Fibroblast of lung (primary cell): ENCODE measurements around the gene DLGAP1. TPM values are rescaled to one million over a fixed set of nuclear protein-coding genes. Genes with fewer than 3 reads are reported as not detected.

Experiments used
- DNase-seq, 2 donors: peaks; one replicate each; pipeline versions ENCODE4 v3.0.0 to v3.0.0-alpha.2; 2010; ENCODE audit warnings: low read depth in 2 of 2
- H2AFZ ChIP-seq: 2 replicates; pipeline ENCODE4 v1.5.1; 2012; ENCODE audit warnings: low read length, control low read depth, inconsistent platforms
- H3K27ac ChIP-seq: 2 replicates; pipeline ENCODE4 v1.5.1; 2011; ENCODE audit warnings: low read length, control low read depth; ENCODE audit not compliant: insufficient read depth
- H3K27me3 ChIP-seq: 2 replicates; pipeline ENCODE4 v1.5.1; 2011; ENCODE audit warnings: mild to moderate bottlenecking, low read length; ENCODE audit not compliant: control insufficient read depth, insufficient read depth
- H3K36me3 ChIP-seq: 2 replicates; pipeline ENCODE4 v1.5.1; 2011; ENCODE audit warnings: low read length; ENCODE audit not compliant: control insufficient read depth, insufficient read depth
- H3K4me1 ChIP-seq: 2 replicates; pipeline ENCODE4 v1.5.1; 2011; ENCODE audit warnings: low read length; ENCODE audit not compliant: control insufficient read depth, insufficient read depth; ENCODE audit errors: extremely low read depth
- H3K4me2 ChIP-seq: 2 replicates; pipeline ENCODE4 v1.5.1; 2011; ENCODE audit warnings: low read length, control low read depth; ENCODE audit not compliant: insufficient read depth; ENCODE audit errors: extremely low read depth
- H3K4me3 ChIP-seq, 4 experiments: fragments of 200-600 bp in 1 of 4; sonication (generic) in 1 of 4; replicated peaks in 1 of 4; 2 replicates each; pipeline ENCODE4 v1.5.1; 2011 to 2016; ENCODE audit warnings: low read length in 4 of 4, low read depth in 3 of 4, mild to moderate bottlenecking in 3 of 4, control low read depth in 2 of 4, inconsistent platforms in 1 of 4, mixed read lengths in 1 of 4; ENCODE audit not compliant: insufficient read depth in 1 of 4; ENCODE audit errors: control extremely low read depth in 1 of 4
- H3K79me2 ChIP-seq: 2 replicates; pipeline ENCODE4 v1.5.1; 2012; ENCODE audit warnings: mild to moderate bottlenecking, low read length, inconsistent platforms; ENCODE audit not compliant: control insufficient read depth, insufficient read depth
- H3K9ac ChIP-seq: 2 replicates; pipeline ENCODE4 v1.5.1; 2011; ENCODE audit warnings: mild to moderate bottlenecking, low read length, control low read depth; ENCODE audit not compliant: insufficient read depth
- H3K9me3 ChIP-seq: 2 replicates; pipeline ENCODE4 v1.5.1; 2012; ENCODE audit warnings: low read depth, low read length; ENCODE audit not compliant: control insufficient read depth, insufficient read depth
- H4K20me1 ChIP-seq: 2 replicates; pipeline ENCODE4 v1.5.1; 2011; ENCODE audit warnings: low read length; ENCODE audit not compliant: control insufficient read depth, insufficient read depth; ENCODE audit errors: extremely low read depth
- CTCF ChIP-seq, 2 donors: IDR thresholded peaks in 1 of 2; conservative IDR thresholded peaks in 1 of 2; 1 replicate in 1 of 2; 2 replicates in 1 of 2; pipeline ENCODE4 v1.5.1; 2011 to 2012; ENCODE audit warnings: low read length in 2 of 2, control low read depth in 1 of 2, inconsistent platforms in 1 of 2, low read depth in 1 of 2, mild to moderate bottlenecking in 1 of 2
- EZH2 ChIP-seq: IDR thresholded peaks from 2 replicates; pipeline ENCODE4 v1.5.1; 2012; ENCODE audit warnings: low read length, control low read depth, mild to moderate bottlenecking; ENCODE audit errors: missing control alignments
- polyA plus RNA-seq, 2 donors: library from polyadenylated mRNA; depleted of rRNA in 1 of 2; stranded (reverse) in 1 of 2; unstranded in 1 of 2; fragments of >200 nt; gene quantifications; 2 replicates each; pipeline ENCODE4 v1.2.1, GENCODE V29; 2011 to 2012; ENCODE audit warnings: missing spikeins in 1 of 2
- total RNA-seq: library from RNA; depleted of rRNA; stranded (reverse); fragments of >200 nt; gene quantifications from 2 replicates; pipeline ENCODE4 v1.2.1, GENCODE V29; 2014

The DLGAP1 gene
- total and polyA plus RNA-seq, 2 donors (not counting 1 experiment from before 2014, with no cell fraction given): 0.16 to 0.17 TPM

DNA sequence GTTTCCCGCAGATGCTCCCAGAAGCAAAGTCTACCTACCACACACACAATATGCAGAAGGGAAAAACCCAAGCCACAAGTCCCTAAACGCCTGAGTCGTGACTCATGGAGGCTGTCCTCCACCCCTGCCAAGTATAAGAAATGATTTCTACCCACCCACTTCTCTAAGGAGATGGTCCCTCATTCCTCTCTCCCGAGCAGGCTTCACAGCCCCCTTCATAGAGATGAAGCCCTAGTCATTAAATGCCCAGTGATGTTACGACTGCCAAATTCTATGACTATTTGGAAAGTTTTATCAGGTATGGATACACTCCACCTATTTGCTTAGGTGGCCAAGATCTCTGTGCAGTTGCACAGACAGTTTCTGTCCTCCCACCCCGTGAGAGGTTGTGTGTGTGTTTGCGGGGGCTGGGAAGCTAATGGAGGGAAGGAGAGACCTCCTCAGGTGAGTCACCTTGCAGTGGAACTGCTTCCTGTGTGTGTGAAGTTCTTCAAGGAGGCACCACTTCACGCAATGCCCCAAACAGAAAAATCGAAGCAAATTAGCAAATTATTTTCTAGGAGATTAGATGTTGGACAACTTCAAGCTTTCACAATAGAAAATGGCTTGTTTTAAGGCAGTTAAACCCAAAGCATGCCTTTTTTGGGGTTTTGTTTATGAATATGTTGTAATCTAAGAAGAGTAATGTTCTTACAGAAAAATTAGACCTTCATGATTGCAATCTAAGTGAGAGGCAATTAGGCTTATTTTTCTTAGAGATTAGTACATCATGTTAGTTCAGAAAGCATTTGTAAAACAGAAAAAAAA is 830.0 kb downstream of the DLGAP1 start:
- H3K27me3 ChIP-seq: no peaks in the 10 kb centered on the region
- TF ChIP-seq CTCF (conservative IDR thresholded peaks at IDR 0.05 in 1 of 2, IDR thresholded peaks at IDR 0.05 in 1 of 2; ENCODE audit: low read depth in 1 of 2, low read length in 2 of 2) (no peak), EZH2 (no peak)
- no peak overlapping the region for H2AFZ ChIP-seq
- H3K36me3 ChIP-seq: no peaks in the 10 kb centered on the region
- H3K4me2 ChIP-seq: peak overlapping the region; percentile 84
- peak overlapping the region; percentile 99 for H3K27ac ChIP-seq
- DNase-seq: peak; percentile 92 to 99
- peak overlapping the region in 2 of 4 experiments; percentile 25 to 50 for H3K4me3 ChIP-seq
- no peaks in the 10 kb centered on the region for H3K79me2 ChIP-seq
- peaks cover 23% of the 10 kb centered on the region for H3K4me1 ChIP-seq
- peak overlapping the region; percentile 77 for H3K9ac ChIP-seq
- H3K9me3 ChIP-seq: no peaks in the 10 kb centered on the region
- no peaks in the 10 kb centered on the region for H4K20me1 ChIP-seq

DNA sequence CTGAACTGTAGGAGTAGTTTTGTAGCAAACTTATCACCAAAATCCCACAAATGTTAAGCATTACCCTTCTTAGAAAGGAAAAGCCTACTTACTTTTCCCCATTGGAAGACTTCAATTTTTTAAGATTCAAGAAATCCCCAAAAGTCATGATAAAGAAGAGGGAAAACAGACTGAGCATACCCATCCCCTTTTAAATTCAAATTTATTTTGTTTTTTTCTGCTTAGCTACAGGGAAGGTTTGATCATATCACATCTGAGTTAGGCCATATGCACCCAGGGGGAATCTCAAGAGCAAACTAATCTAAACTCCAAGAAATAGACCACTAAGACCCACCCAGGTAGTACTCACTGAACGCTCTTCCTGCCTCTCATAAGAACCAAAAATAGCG is 830.6 kb downstream of the DLGAP1 start:
- Histone ChIP-seq H3K4me1 (peaks cover 23% of the 10 kb centered on the region), H3K9ac (peak overlapping the region; percentile 77), H3K79me2 (no peaks in the 10 kb centered on the region), H3K27ac (peak overlapping the region; percentile 99), H3K4me2 (peak overlapping the region; percentile 84), H2AFZ (no peak overlapping the region), H3K27me3 (no peaks in the 10 kb centered on the region), H3K4me3 (peak overlapping the region in 3 of 4 experiments; percentile 25 to 50 (median 27)), H3K9me3 (no peaks in the 10 kb centered on the region), H4K20me1 (no peaks in the 10 kb centered on the region), H3K36me3 (no peaks in the 10 kb centered on the region)
- no peak for DNase-seq
- TF ChIP-seq EZH2 (no peak), CTCF (conservative IDR thresholded peaks at IDR 0.05 in 1 of 2, IDR thresholded peaks at IDR 0.05 in 1 of 2; ENCODE audit: low read depth in 1 of 2, low read length in 2 of 2) (no peak)

GRCh38 chr18:3623769-3624545 is 831.1 kb downstream of the DLGAP1 start:
- H3K79me2 ChIP-seq: no peaks in the 10 kb centered on the region
- peaks cover 23% of the 10 kb centered on the region for H3K4me1 ChIP-seq
- peak overlapping the region; percentile 77 for H3K9ac ChIP-seq
- no peaks in the 10 kb centered on the region for H4K20me1 ChIP-seq
- peak; percentile 96 to 99 for DNase-seq
- TF ChIP-seq CTCF (conservative IDR thresholded peaks at IDR 0.05 in 1 of 2, IDR thresholded peaks at IDR 0.05 in 1 of 2; ENCODE audit: low read depth in 1 of 2, low read length in 2 of 2): no peak
- TF ChIP-seq EZH2: no peak
- no peaks in the 10 kb centered on the region for H3K9me3 ChIP-seq
- peak overlapping the region; percentile 27 to 50 (median 35) for H3K4me3 ChIP-seq
- peak overlapping the region; percentile 99 for H3K27ac ChIP-seq
- H3K36me3 ChIP-seq: no peaks in the 10 kb centered on the region
- H3K27me3 ChIP-seq: no peaks in the 10 kb centered on the region
- H2AFZ ChIP-seq: no peak overlapping the region
- peak overlapping the region; percentile 84 for H3K4me2 ChIP-seq
